HepG2 (cell line): ENCODE measurements around the gene FLVCR1. TPM values are rescaled to one million over a fixed set of nuclear protein-coding genes. Genes with fewer than 3 reads are reported as not detected.

Experiments used
- ATAC-seq: fragments of 200-7000 bp; cut with Tn5 transposase; 3 replicates; pipeline ENCODE4 v1.9.1; 2020; ENCODE audit warnings: mild to moderate bottlenecking, moderate library complexity
- BruUV-seq: library from RNA; stranded (reverse); fragments of 400-500 nt; replicated peaks from 2 replicates; lab custom pipeline; 2021; lab: Mats Ljungman, UMichigan
- CTCF ChIA-PET: fragments of 300-600 bp; formaldehyde crosslinking; extraction: SDS; loops from one replicate; lab custom pipeline; 2021; ENCODE audit warnings: low total read pairs, inconsistent platforms, low intra/inter-chr PET ratio; lab: Yijun Ruan, JAX
- POLR2A ChIA-PET: fragments of 350-600 bp; sonication (Branson Sonifier 250); formaldehyde crosslinking; loops from one replicate; lab custom pipeline; 2020; ENCODE audit warnings: antibody characterized with exemption, inconsistent platforms; lab: Yijun Ruan, JAX
- DNase-seq: peaks from one replicate; pipeline ENCODE4 v3.0.0-alpha.2; 2015; ENCODE audit warnings: low spot score
- FAIRE-seq: peaks from 3 replicates; lab custom pipeline; 2011; peaks lifted over from hg19 to GRCh38; lab: Jason Lieb, UNC
- H2AFZ ChIP-seq: one replicate; pipeline ENCODE4 v1.6.1; 2011; ENCODE audit warnings: low read length, inconsistent platforms
- H3K27ac ChIP-seq: fragments of 300-600 bp; 3 replicates; pipeline ENCODE4 v1.8.0; 2011; ENCODE audit warnings: mixed run types, mild to moderate bottlenecking, mixed read lengths, low read length, inconsistent platforms; ENCODE audit not compliant: insufficient read depth; ENCODE audit errors: extremely low read length
- H3K27me3 ChIP-seq, 2 experiments: fragments of 200-600 bp in 1 of 2; 2 replicates in 1 of 2; 3 replicates in 1 of 2; pipeline versions ENCODE4 v1.6.0 to v1.8.0; 2011; ENCODE audit warnings: low read length in 2 of 2, mild to moderate bottlenecking in 2 of 2, moderate library complexity in 2 of 2, inconsistent platforms in 1 of 2; ENCODE audit not compliant: insufficient read depth in 2 of 2, control insufficient read depth in 1 of 2
- H3K36me3 ChIP-seq, 2 experiments: fragments of 200-600 bp in 1 of 2; replicated peaks in 1 of 2; 2 replicates in 1 of 2; 3 replicates in 1 of 2; pipeline versions ENCODE4 v1.5.1 to v1.8.0; 2011; ENCODE audit warnings: low read length in 2 of 2, inconsistent platforms in 1 of 2; ENCODE audit not compliant: insufficient read depth in 2 of 2, control insufficient read depth in 1 of 2
- H3K4me1 ChIP-seq: 2 replicates; pipeline ENCODE4 v1.5.1; 2012; ENCODE audit warnings: low read length, inconsistent platforms; ENCODE audit not compliant: insufficient read depth
- H3K4me2 ChIP-seq: 2 replicates; pipeline ENCODE4 v1.6.0; 2011; ENCODE audit warnings: low read depth, low read length, inconsistent platforms
- H3K4me3 ChIP-seq, 3 experiments: fragments of 200-600 bp in 1 of 3; sonication (generic), shearing (Covaris generic) in 1 of 3; replicated peaks in 1 of 3; 2 replicates each; pipeline ENCODE4 v1.5.1; 2011 to 2016; ENCODE audit warnings: low read length in 3 of 3, inconsistent platforms in 2 of 3, low read depth in 2 of 3, mild to moderate bottlenecking in 2 of 3, control low read depth in 1 of 3, mixed read lengths in 1 of 3; ENCODE audit not compliant: insufficient read depth in 1 of 3
- H3K79me2 ChIP-seq: one replicate; pipeline ENCODE4 v1.6.1; 2011; ENCODE audit warnings: low read length, inconsistent platforms; ENCODE audit not compliant: insufficient read depth
- H3K9ac ChIP-seq: 2 replicates; pipeline ENCODE4 v1.6.0; 2011; ENCODE audit warnings: mild to moderate bottlenecking, low read depth, low read length, inconsistent platforms; ENCODE audit not compliant: insufficient read depth
- H3K9me3 ChIP-seq: 2 replicates; pipeline ENCODE4 v1.5.1; 2012; ENCODE audit warnings: mild to moderate bottlenecking, low read length
- H4K20me1 ChIP-seq: 2 replicates; pipeline ENCODE4 v1.6.0; 2011; ENCODE audit warnings: inconsistent platforms, mild to moderate bottlenecking, low read length, moderate library complexity; ENCODE audit not compliant: insufficient read depth
- CERS6 ChIP-seq: sonication (generic); formaldehyde crosslinking; IDR thresholded peaks from 2 replicates; pipeline ENCODE4 v1.5.0; 2020; ENCODE audit warnings: missing genetic modification reagents
- HHEX ChIP-seq: IDR thresholded peaks from 2 replicates; pipeline ENCODE4 v1.6.1; 2016; ENCODE audit warnings: control low read depth
- HNRNPUL1 ChIP-seq: fragments of 200-400 bp; formaldehyde crosslinking; IDR thresholded peaks from 2 replicates; pipeline ENCODE4 v1.6.1; 2017; ENCODE audit warnings: low read depth, mild to moderate bottlenecking, low read length, moderate library complexity
- HOXA3 ChIP-seq: sonication (generic); formaldehyde crosslinking; IDR thresholded peaks from 2 replicates; pipeline ENCODE4 v1.5.0; 2020; ENCODE audit warnings: missing genetic modification reagents
- KLF12 ChIP-seq: sonication (generic); formaldehyde crosslinking; IDR thresholded peaks from 2 replicates; pipeline ENCODE4 v1.4.0; 2020; ENCODE audit warnings: missing genetic modification reagents, borderline replicate concordance
- MAFF ChIP-seq: IDR thresholded peaks from 2 replicates; pipeline ENCODE4 v1.6.1; 2011; ENCODE audit warnings: low read depth, low read length, improper control_type of control experiment
- PRPF4 ChIP-seq: fragments of 200-400 bp; formaldehyde crosslinking; IDR thresholded peaks from 2 replicates; pipeline ENCODE4 v1.6.1; 2016; ENCODE audit warnings: low read length, low read depth; ENCODE audit not compliant: poor library complexity, severe bottlenecking
- RAD51 ChIP-seq: fragments of 450-650 bp; IDR thresholded peaks from 2 replicates; pipeline ENCODE4 v1.6.1; 2016; ENCODE audit warnings: borderline replicate concordance
- SNAI1 ChIP-seq: sonication (generic); formaldehyde crosslinking; IDR thresholded peaks from 2 replicates; pipeline ENCODE4 v1.5.0; 2020; ENCODE audit warnings: mild to moderate bottlenecking, missing genetic modification reagents, borderline replicate concordance
- YEATS4 ChIP-seq: sonication (generic); formaldehyde crosslinking; IDR thresholded peaks from 2 replicates; pipeline ENCODE4 v1.4.0; 2020; ENCODE audit warnings: missing genetic modification reagents, borderline replicate concordance
- ZBTB38 ChIP-seq: sonication (generic); formaldehyde crosslinking; IDR thresholded peaks from 2 replicates; pipeline ENCODE4 v1.5.1; 2020; ENCODE audit warnings: mild to moderate bottlenecking, missing genetic modification reagents
- ZBTB46 ChIP-seq: sonication (generic); formaldehyde crosslinking; IDR thresholded peaks from 2 replicates; pipeline ENCODE4 v1.4.0; 2020; ENCODE audit warnings: mild to moderate bottlenecking, missing genetic modification reagents, borderline replicate concordance
- ZNF225 ChIP-seq: sonication (generic); formaldehyde crosslinking; IDR thresholded peaks from 2 replicates; pipeline ENCODE4 v1.4.0; 2020; ENCODE audit warnings: mild to moderate bottlenecking, missing genetic modification reagents
- ZNF260 ChIP-seq: sonication (generic); formaldehyde crosslinking; IDR thresholded peaks from 2 replicates; pipeline ENCODE4 v1.4.0; 2020; ENCODE audit warnings: missing genetic modification reagents, low read depth, mild to moderate bottlenecking, borderline replicate concordance
- ZNF609 ChIP-seq: sonication (generic); formaldehyde crosslinking; IDR thresholded peaks from 2 replicates; pipeline ENCODE4 v1.4.0; 2020; ENCODE audit warnings: mild to moderate bottlenecking, missing genetic modification reagents, borderline replicate concordance
- ZNF746 ChIP-seq: sonication (generic); formaldehyde crosslinking; IDR thresholded peaks from 2 replicates; pipeline ENCODE4 v1.8.0; 2022; ENCODE audit warnings: mild to moderate bottlenecking, missing genetic modification reagents
- ZNF773 ChIP-seq: sonication (generic); formaldehyde crosslinking; IDR thresholded peaks from 2 replicates; pipeline ENCODE4 v1.4.0; 2020; ENCODE audit warnings: missing genetic modification reagents, borderline replicate concordance
- WGBS: methylation state at CpG from one replicate; pipeline ENCODE4 v1.1.6; 2017; ENCODE audit warnings: low lambda C conversion rate; 5-methylcytosine and 5-hydroxymethylcytosine counted together
- in situ Hi-C: cut with HindIII; loops from 2 replicates; pipeline ENCODE4 v1.10.0; 2017; ENCODE audit warnings: low pct_unique_long_range_greater_than_20kb; ENCODE audit not compliant: extremely low pct_ligation_motif_present
- intact Hi-C: fragments of 100-400 bp; cut with micrococcal nuclease; formaldehyde crosslinking; loops from one replicate; pipeline ENCODE4 v1.10.0; 2022; ENCODE audit not compliant: unreplicated experiment
- polyA plus RNA-seq, 8 experiments: library from polyadenylated mRNA; depleted of rRNA in 3 of 8; stranded (reverse) in 7 of 8; unstranded in 1 of 8; fragments of >200 nt; fragmentation: Illumina TruSeq in 4 of 8; extraction: Trizol in 4 of 8; gene quantifications; 2 replicates each; pipeline versions ENCODE4 v1.2.1 to v1.2.3, GENCODE V29; 2011 to 2016; ENCODE audit warnings: low read depth in 4 of 8, missing spikeins in 1 of 8, mixed read lengths in 1 of 8; ENCODE audit not compliant: insufficient read depth in 1 of 8
- total RNA-seq, 5 experiments: library from RNA; depleted of rRNA; stranded (reverse); fragments of >200 nt; fragmentation: Illumina TruSeq; extraction: Trizol; gene quantifications; 2 replicates each; pipeline ENCODE4 v1.2.3, GENCODE V29; 2016; ENCODE audit warnings: low read depth in 1 of 5

Gene FLVCR1
- total and polyA plus RNA-seq, 2 of the 13 experiments (the other 11 are each of a cell fraction or from before 2014, with no cell fraction given): 14.8 to 39.8 TPM

- intact Hi-C loops (loop anchor here (1.0 kb wide), 1 partner anchor 64 kb away; no protein-coding TSS in a partner anchor), in situ Hi-C loops (loop anchor here (5.0 kb wide), 1 partner anchor 39 kb away; no protein-coding TSS in a partner anchor)
- peak overlapping the region; percentile 74 to 93 (median 90); a peak in 5 of 6 replicates for H3K4me3 ChIP-seq
- no TSS peak for BruUV-seq
- peak overlapping the region; percentile 80 for H3K9ac ChIP-seq
- DNase-seq: no peak
- no peak for ATAC-seq
- H3K27ac ChIP-seq: peak overlapping the region; percentile 96
- H3K4me1 ChIP-seq: peaks cover 53% of the 10 kb centered on the region
- peaks cover 39% of the 10 kb centered on the region for H3K79me2 ChIP-seq
- CTCF ChIA-PET: no interaction called here
- no peak for TF ChIP-seq HOXA3
- TF ChIP-seq ZNF746 (CRISPR knock-in tag): no peak
- TF ChIP-seq HNRNPUL1: no peak
- TF ChIP-seq ZNF609 (CRISPR knock-in tag): no peak
- TF ChIP-seq SNAI1 (CRISPR knock-in tag): no peak
- peak; percentile 95 for TF ChIP-seq ZBTB38 (CRISPR knock-in tag)
- TF ChIP-seq ZNF773 (CRISPR knock-in tag): no peak
- TF ChIP-seq HHEX (CRISPR knock-in tag): no peak
- TF ChIP-seq PRPF4: peak; percentile 61
- no peak for TF ChIP-seq ZBTB46 (CRISPR knock-in tag)
- no peak for TF ChIP-seq ZNF260 (CRISPR knock-in tag)
- TF ChIP-seq ZNF225 (CRISPR knock-in tag): no peak
- TF ChIP-seq YEATS4 (CRISPR knock-in tag): no peak
- TF ChIP-seq RAD51: no peak
- TF ChIP-seq KLF12: no peak
- TF ChIP-seq MAFF: no peak
- TF ChIP-seq CERS6 (CRISPR knock-in tag): no peak
- FAIRE-seq: no peak
- POLR2A ChIA-PET: interaction anchor here (1.5 to 7.2 kb wide), 6 partner anchors 9 to 64 kb away, joined by 7 to 80 read pairs (median 9); partner anchors contain the start of genes NSL1, SPATA45 and TATDN3
- H3K27me3 ChIP-seq: no peaks in the 10 kb centered on the region; a peak in 1 of 5 replicates
- peaks cover 6% of the 10 kb centered on the region; the same call in 1 of the 2 replicates for H4K20me1 ChIP-seq
- H3K9me3 ChIP-seq: no peaks in the 10 kb centered on the region
- WGBS: 86% methylated on average over 16 of the region's 16 CpGs
- peak overlapping the region; percentile 69 for H3K4me2 ChIP-seq
- H3K36me3 ChIP-seq: no peaks in the 10 kb centered on the region
- no peak overlapping the region for H2AFZ ChIP-seq
These were observed 1.3 kb upstream of the FLVCR1 start for GRCh38 chr1:212856755-212857154.
